HUES48 (cell line): ENCODE data around the gene TSEN54.
"Not testable (repeated sequence)": the region's sequence is repeated elsewhere in the genome, so short reads cannot be mapped to it uniquely, and the experiment has no call there.

Experiments
- H3K27ac ChIP-seq: one replicate; pipeline ENCODE4 v1.7.0; 2013; ENCODE audit warnings: low read depth, low read length, inconsistent platforms
- H3K27me3 ChIP-seq: 2 replicates; pipeline ENCODE4 v1.6.1; 2013; ENCODE audit warnings: mild to moderate bottlenecking, low read length; ENCODE audit not compliant: control insufficient read depth, insufficient read depth
- H3K36me3 ChIP-seq: 2 replicates; pipeline ENCODE4 v1.6.1; 2013; ENCODE audit warnings: low read length; ENCODE audit not compliant: control insufficient read depth, insufficient read depth
- H3K4me1 ChIP-seq: 2 replicates; pipeline ENCODE4 v1.6.1; 2013; ENCODE audit warnings: mild to moderate bottlenecking, low read length; ENCODE audit not compliant: control insufficient read depth, insufficient read depth
- H3K4me3 ChIP-seq: 2 replicates; pipeline ENCODE4 v1.5.1; 2013; ENCODE audit warnings: mild to moderate bottlenecking, low read depth, low read length
- H3K9ac ChIP-seq: 2 replicates; pipeline ENCODE4 v1.6.1; 2013; ENCODE audit warnings: mild to moderate bottlenecking, low read depth, low read length, moderate library complexity
- H3K9me3 ChIP-seq: 2 replicates; pipeline ENCODE4 v1.6.1; 2013; ENCODE audit warnings: low read length; ENCODE audit not compliant: control insufficient read depth, insufficient read depth

TSEN54 gene

GRCh38 chr17:75477490-75477862 is 38.9 kb upstream of the TSEN54 start:
- H3K9me3 ChIP-seq, H3K4me1 ChIP-seq, H3K4me3 ChIP-seq, H3K27me3 ChIP-seq, H3K9ac ChIP-seq, H3K27ac ChIP-seq: not testable (repeated sequence)
- peaks cover 11% of the 10 kb centered on the region for H3K36me3 ChIP-seq

- no peaks in the 10 kb centered on the region for H3K9me3 ChIP-seq
- peaks cover 4% of the 10 kb centered on the region; the same call in 1 of the 2 replicates for H3K4me1 ChIP-seq
- H3K36me3 ChIP-seq = peaks cover 1% of the 10 kb centered on the region; the same call in 1 of the 2 replicates
- no peak overlapping the region for H3K4me3 ChIP-seq
- no peak overlapping the region for H3K9ac ChIP-seq
- H3K27ac ChIP-seq = peak overlapping the region; percentile 8
- H3K27me3 ChIP-seq = no peaks in the 10 kb centered on the region
Measured at GRCh38 chr17:75478508-75478907, 37.8 kb upstream of the TSEN54 start.

GRCh38 chr17:75480281-75480680 is 36.0 kb upstream of the TSEN54 start:
- no peaks in the 10 kb centered on the region for H3K9me3 ChIP-seq
- no peak overlapping the region for H3K27ac ChIP-seq
- peaks cover 4% of the 10 kb centered on the region; the same call in 1 of the 2 replicates for H3K4me1 ChIP-seq
- H3K4me3 ChIP-seq = no peak overlapping the region
- no peaks in the 10 kb centered on the region for H3K27me3 ChIP-seq
- H3K9ac ChIP-seq = no peak overlapping the region
- no peaks in the 10 kb centered on the region for H3K36me3 ChIP-seq

- Histone ChIP-seq H3K27me3 (no peaks in the 10 kb centered on the region), H3K27ac (no peak overlapping the region), H3K9me3 (no peaks in the 10 kb centered on the region), H3K9ac (no peak overlapping the region), H3K36me3 (no peaks in the 10 kb centered on the region), H3K4me3 (no peak overlapping the region), H3K4me1 (peaks cover 4% of the 10 kb centered on the region; the same call in 1 of the 2 replicates)
Measured at GRCh38 chr17:75481194-75482068, 34.9 kb upstream of the TSEN54 start.

GRCh38 chr17:75482098-75482942 is 34.0 kb upstream of the TSEN54 start:
- H3K9me3 ChIP-seq = no peaks in the 10 kb centered on the region
- no peak overlapping the region for H3K4me3 ChIP-seq
- no peaks in the 10 kb centered on the region for H3K36me3 ChIP-seq
- no peak overlapping the region for H3K9ac ChIP-seq
- H3K4me1 ChIP-seq = peaks cover 4% of the 10 kb centered on the region; the same call in 1 of the 2 replicates
- H3K27me3 ChIP-seq = no peaks in the 10 kb centered on the region
- H3K27ac ChIP-seq = no peak overlapping the region

- H3K36me3 ChIP-seq = peaks cover under 1% of the 10 kb centered on the region; the same call in 1 of the 2 replicates
- no peaks in the 10 kb centered on the region for H3K4me1 ChIP-seq
- no peak overlapping the region for H3K9ac ChIP-seq
- H3K4me3 ChIP-seq = no peak overlapping the region
- no peaks in the 10 kb centered on the region for H3K27me3 ChIP-seq
- H3K27ac ChIP-seq = no peak overlapping the region
- H3K9me3 ChIP-seq = no peaks in the 10 kb centered on the region
Measured at GRCh38 chr17:75485688-75486087, 30.6 kb upstream of the TSEN54 start.

GRCh38 chr17:75486151-75486550 is 30.2 kb upstream of the TSEN54 start:
- Histone ChIP-seq H3K4me1 (no peaks in the 10 kb centered on the region), H3K27ac (no peak overlapping the region), H3K36me3 (peaks cover 4% of the 10 kb centered on the region; the same call in 1 of the 2 replicates), H3K9me3 (no peaks in the 10 kb centered on the region), H3K9ac (no peak overlapping the region), H3K27me3 (no peaks in the 10 kb centered on the region), H3K4me3 (no peak overlapping the region)

- Histone ChIP-seq H3K4me1 (no peaks in the 10 kb centered on the region), H3K4me3 (no peak overlapping the region), H3K9ac (no peak overlapping the region), H3K27ac (no peak overlapping the region), H3K27me3 (no peaks in the 10 kb centered on the region), H3K9me3 (no peaks in the 10 kb centered on the region), H3K36me3 (peaks cover 12% of the 10 kb centered on the region)
Measured at GRCh38 chr17:75486951-75487350, 29.4 kb upstream of the TSEN54 start.

GRCh38 chr17:75487351-75488070 is 28.8 kb upstream of the TSEN54 start:
- H3K27me3 ChIP-seq = no peaks in the 10 kb centered on the region
- H3K27ac ChIP-seq = no peak overlapping the region

GRCh38 chr17:75488693-75489510 is 27.4 kb upstream of the TSEN54 start:
- no peak overlapping the region for H3K9ac ChIP-seq
- H3K36me3 ChIP-seq = peaks cover 31% of the 10 kb centered on the region
- H3K9me3 ChIP-seq = no peaks in the 10 kb centered on the region
- H3K27ac ChIP-seq = no peak overlapping the region
- no peak overlapping the region for H3K4me3 ChIP-seq
- no peaks in the 10 kb centered on the region for H3K4me1 ChIP-seq
- no peaks in the 10 kb centered on the region for H3K27me3 ChIP-seq

More at GRCh38 chr17:75487351-75488070, 28.8 kb upstream of the TSEN54 start:
- Histone ChIP-seq H3K9ac (no peak overlapping the region), H3K4me3 (no peak overlapping the region), H3K36me3 (peaks cover 17% of the 10 kb centered on the region), H3K4me1 (no peaks in the 10 kb centered on the region), H3K9me3 (no peaks in the 10 kb centered on the region)
